Measurements from ENCODE around the gene ATXN7L3B. TPM values are rescaled to one million over a fixed set of nuclear protein-coding genes. Genes with fewer than 3 reads are reported as not detected.

The ATXN7L3B gene, protein sequence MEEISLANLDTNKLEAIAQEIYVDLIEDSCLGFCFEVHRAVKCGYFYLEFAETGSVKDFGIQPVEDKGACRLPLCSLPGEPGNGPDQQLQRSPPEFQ
- 10.4 and 22.5 TPM in 2 replicates for polyA plus RNA-seq

GRCh38 chr12:74537707-74538385 is at the start of gene ATXN7L3B:
TSS of gene ATXN7L3B (plus strand) at chr12:74537835. CDS start at chr12:74538113, 278 bp downstream.

Measured in Purkinje cell (primary cell).